Esophagus (tissue), 2 donors: Measurements from ENCODE around the gene UBALD1. TPM values are rescaled to one million over a fixed set of nuclear protein-coding genes. Genes with fewer than 3 reads are reported as not detected.
"Not testable (repeated sequence)": the region's sequence is repeated elsewhere in the genome, so short reads cannot be mapped to it uniquely, and the experiment has no call there.

Experiments used
- H3K27ac ChIP-seq, 2 donors: one replicate each; pipeline ENCODE4 v1.5.1; 2013; ENCODE audit warnings: low read depth in 2 of 2, mild to moderate bottlenecking in 2 of 2, inconsistent platforms in 1 of 2, low read length in 1 of 2, moderate library complexity in 1 of 2
- H3K27me3 ChIP-seq, 2 donors: one replicate each; pipeline ENCODE4 v1.6.1; 2013; ENCODE audit warnings: low read length in 2 of 2, control low read depth in 1 of 2, mild to moderate bottlenecking in 1 of 2; ENCODE audit not compliant: insufficient read depth in 2 of 2, control insufficient read depth in 1 of 2
- H3K36me3 ChIP-seq, 2 donors: one replicate each; pipeline ENCODE4 v1.6.1; 2013; ENCODE audit warnings: low read length in 1 of 2; ENCODE audit not compliant: control insufficient read depth in 2 of 2, insufficient read depth in 2 of 2
- H3K4me1 ChIP-seq, 2 donors: one replicate each; pipeline ENCODE4 v1.6.1; 2013; ENCODE audit warnings: low read length in 1 of 2; ENCODE audit not compliant: control insufficient read depth in 2 of 2, insufficient read depth in 2 of 2
- H3K4me3 ChIP-seq, 2 donors: one replicate each; pipeline ENCODE4 v1.5.1; 2013; ENCODE audit warnings: low read length in 2 of 2, mild to moderate bottlenecking in 2 of 2, low read depth in 1 of 2, moderate library complexity in 1 of 2
- H3K9me3 ChIP-seq, 2 donors: one replicate each; pipeline ENCODE4 v1.6.1; 2013; ENCODE audit warnings: mild to moderate bottlenecking in 2 of 2, low read depth in 1 of 2, low read length in 1 of 2, moderate library complexity in 1 of 2; ENCODE audit not compliant: control insufficient read depth in 2 of 2, insufficient read depth in 1 of 2
- WGBS, 2 donors: extraction: QIAGEN DNeasy Blood & Tissue Kit; methylation state at CpG; one replicate each; pipeline ENCODE4 v1.1.7; 2013; 5-methylcytosine and 5-hydroxymethylcytosine counted together
- polyA plus RNA-seq, 2 donors: library from polyadenylated mRNA; stranded (reverse); fragments of 200-250 nt; gene quantifications; one replicate each; pipeline ENCODE4 v1.2.3, GENCODE V29; 2013
- donor health status: healthy with polysubstance abuse.
- donor health status: Bipolar disorder and iron deficiency.

The UBALD1 gene
- polyA plus RNA-seq, 2 donors, result 18.6 to 34.7 TPM

- Histone ChIP-seq H3K4me3 (no peak overlapping the region), H3K27ac (no peak overlapping the region), H3K36me3 (peaks cover 39 to 55% of the 10 kb centered on the region in 2 donors), H3K9me3 (no peaks in the 10 kb centered on the region), H3K27me3 (no peaks in the 10 kb centered on the region), H3K4me1 (peaks cover 0 to 3% of the 10 kb centered on the region in 2 donors)
- WGBS, 2 donors, result 94 to 98% methylated on average over 6 of the region's 6 CpGs
These were observed 41.1 kb upstream of the UBALD1 start for GRCh38 chr16:4655801-4656200.

GRCh38 chr16:4654964-4655590 is 40.4 kb upstream of the UBALD1 start:
- WGBS, 2 donors, result 88 to 93% methylated on average over 12 of the region's 12 CpGs
- Histone ChIP-seq H3K4me1 (no peaks in the 10 kb centered on the region), H3K4me3 (no peak overlapping the region), H3K27me3 (no peaks in the 10 kb centered on the region), H3K9me3 (no peaks in the 10 kb centered on the region), H3K36me3 (peaks cover 39 to 55% of the 10 kb centered on the region in 2 donors), H3K27ac (no peak overlapping the region)

GRCh38 chr16:4654011-4654963 is 39.6 kb upstream of the UBALD1 start:
- no peaks in the 10 kb centered on the region for H3K9me3 ChIP-seq
- H3K4me3 ChIP-seq, result no peak overlapping the region
- no peak overlapping the region for H3K27ac ChIP-seq
- no peaks in the 10 kb centered on the region for H3K4me1 ChIP-seq
- 65 to 80% methylated on average over 16 of the region's 16 CpGs for WGBS, 2 donors
- H3K27me3 ChIP-seq, result no peaks in the 10 kb centered on the region
- peaks cover 39 to 56% of the 10 kb centered on the region in 2 donors for H3K36me3 ChIP-seq

GRCh38 chr16:4652561-4652960 is 37.9 kb upstream of the UBALD1 start:
- no peak overlapping the region for H3K27ac ChIP-seq
- peaks cover 34 to 52% of the 10 kb centered on the region in 2 donors for H3K36me3 ChIP-seq
- no peaks in the 10 kb centered on the region for H3K27me3 ChIP-seq
- no peaks in the 10 kb centered on the region for H3K4me1 ChIP-seq
- 94% methylated on average over 25 of the region's 25 CpGs for WGBS, 2 donors
- H3K9me3 ChIP-seq, result no peaks in the 10 kb centered on the region
- no peak overlapping the region for H3K4me3 ChIP-seq

- Histone ChIP-seq H3K27me3 (no peaks in the 10 kb centered on the region), H3K36me3 (peaks cover 31 to 45% of the 10 kb centered on the region in 2 donors), H3K4me1 (no peaks in the 10 kb centered on the region), H3K4me3 (no peak overlapping the region), H3K27ac (no peak overlapping the region), H3K9me3 (no peaks in the 10 kb centered on the region)
- WGBS, 2 donors, result 93 to 94% methylated on average over 13 of the region's 13 CpGs
These were observed 37.1 kb upstream of the UBALD1 start for GRCh38 chr16:4651827-4652226.

- not testable (repeated sequence) for H3K4me1 ChIP-seq, H3K9me3 ChIP-seq, H3K27ac ChIP-seq, H3K4me3 ChIP-seq, H3K27me3 ChIP-seq
- 81 to 86% methylated on average over 15 of the region's 15 CpGs for WGBS, 2 donors
- H3K36me3 ChIP-seq, result peaks cover 24 to 41% of the 10 kb centered on the region in 2 donors
These were observed 35.9 kb upstream of the UBALD1 start for GRCh38 chr16:4650443-4651074.

- Histone ChIP-seq H3K27me3 (no peaks in the 10 kb centered on the region), H3K27ac (no peak overlapping the region), H3K4me1 (no peaks in the 10 kb centered on the region), H3K9me3 (no peaks in the 10 kb centered on the region), H3K4me3 (no peak overlapping the region), H3K36me3 (peaks cover 20 to 35% of the 10 kb centered on the region in 2 donors)
- 88 to 93% methylated on average over 25 of the region's 25 CpGs for WGBS, 2 donors
These were observed 35.2 kb upstream of the UBALD1 start for GRCh38 chr16:4649744-4650442.

GRCh38 chr16:4648917-4649316 is 34.2 kb upstream of the UBALD1 start:
- H3K27me3 ChIP-seq, result no peaks in the 10 kb centered on the region
- H3K9me3 ChIP-seq, result no peaks in the 10 kb centered on the region
- peaks cover 14 to 30% of the 10 kb centered on the region in 2 donors for H3K36me3 ChIP-seq
- 94 to 95% methylated on average over 13 of the region's 13 CpGs for WGBS, 2 donors
- H3K27ac ChIP-seq, result no peak overlapping the region
- no peaks in the 10 kb centered on the region for H3K4me1 ChIP-seq
- no peak overlapping the region for H3K4me3 ChIP-seq

- H3K9me3 ChIP-seq, result no peaks in the 10 kb centered on the region
- 96% methylated on average over 8 of the region's 8 CpGs for WGBS, 2 donors
- H3K4me3 ChIP-seq, result no peak overlapping the region
- no peaks in the 10 kb centered on the region for H3K4me1 ChIP-seq
- H3K27me3 ChIP-seq, result no peaks in the 10 kb centered on the region
- no peak overlapping the region for H3K27ac ChIP-seq
- H3K36me3 ChIP-seq, result peaks cover 9 to 25% of the 10 kb centered on the region in 2 donors
These were observed 32.9 kb upstream of the UBALD1 start for GRCh38 chr16:4647644-4647980.
